Mononuclear cell (primary cell): Measurements from ENCODE around the gene POPDC2. TPM values are rescaled to one million over a fixed set of nuclear protein-coding genes. Genes with fewer than 3 reads are reported as not detected.

ENCODE experiments used
- H3K27me3 ChIP-seq: 2 replicates; pipeline ENCODE4 v1.6.0; 2011; ENCODE audit warnings: low read length, control low read depth; ENCODE audit not compliant: insufficient read depth
- H3K4me1 ChIP-seq: 2 replicates; pipeline ENCODE4 v1.5.1; 2011; ENCODE audit warnings: mild to moderate bottlenecking, low read length, control low read depth; ENCODE audit not compliant: insufficient read depth
- H3K4me3 ChIP-seq: 2 replicates; pipeline ENCODE4 v1.5.1; 2011; ENCODE audit warnings: mild to moderate bottlenecking, low read length, moderate library complexity
- H3K9me3 ChIP-seq: 2 replicates; pipeline ENCODE4 v1.5.1; 2011; ENCODE audit warnings: low read depth, mild to moderate bottlenecking, control low read depth, low read length
- total RNA-seq: library from RNA; depleted of rRNA; stranded (reverse); fragments of >200 nt; gene quantifications from one replicate; pipeline ENCODE4 v1.2.3, GENCODE V29; 2012

POPDC2 gene
- total RNA-seq, 1 donor: 21.5 TPM

GRCh38 chr3:119636891-119637611 lies 23.3 kb downstream of the POPDC2 start:
- Histone ChIP-seq H3K9me3 (no peaks in the 10 kb centered on the region), H3K27me3 (no peaks in the 10 kb centered on the region), H3K4me1 (peaks cover 41% of the 10 kb centered on the region), H3K4me3 (no peak overlapping the region)

GRCh38 chr3:119636249-119636648 lies 24.1 kb downstream of the POPDC2 start:
- Histone ChIP-seq H3K27me3 (no peaks in the 10 kb centered on the region), H3K9me3 (no peaks in the 10 kb centered on the region), H3K4me1 (peaks cover 48% of the 10 kb centered on the region)

DNA sequence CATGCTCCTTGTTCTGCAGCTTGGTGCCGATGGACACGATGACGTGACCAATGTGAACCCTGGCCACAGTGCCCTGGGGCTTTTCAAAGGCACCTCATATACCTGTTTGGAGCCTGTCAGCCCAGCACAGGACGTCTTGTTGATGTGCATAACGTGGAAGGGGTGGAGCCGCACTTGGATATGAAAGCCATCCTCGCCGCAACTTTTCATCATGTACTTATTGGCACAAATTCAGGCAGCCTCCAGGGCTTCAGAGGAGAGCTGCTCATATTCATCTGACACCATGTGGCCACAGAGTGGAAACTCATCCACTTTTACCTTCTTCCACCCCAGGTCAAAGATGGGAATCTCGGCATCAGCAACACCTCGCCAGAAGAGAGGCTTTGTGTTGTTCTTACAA lies 24.7 kb downstream of the POPDC2 start:
- Histone ChIP-seq H3K27me3 (no peaks in the 10 kb centered on the region), H3K9me3 (no peaks in the 10 kb centered on the region), H3K4me1 (peaks cover 54% of the 10 kb centered on the region), H3K4me3 (no peak overlapping the region)

More at GRCh38 chr3:119636249-119636648, 24.1 kb downstream of the POPDC2 start:
- no peak overlapping the region for H3K4me3 ChIP-seq

- Histone ChIP-seq H3K4me1 (peaks cover 65% of the 10 kb centered on the region), H3K9me3 (no peaks in the 10 kb centered on the region), H3K27me3 (no peaks in the 10 kb centered on the region), H3K4me3 (no peak overlapping the region)
Observed at GRCh38 chr3:119632829-119633228, 27.6 kb downstream of the POPDC2 start.

- no peaks in the 10 kb centered on the region for H3K9me3 ChIP-seq
- H3K4me3 ChIP-seq: no peak overlapping the region
- peaks cover 65% of the 10 kb centered on the region for H3K4me1 ChIP-seq
- no peaks in the 10 kb centered on the region for H3K27me3 ChIP-seq
Observed at GRCh38 chr3:119632216-119632615, 28.2 kb downstream of the POPDC2 start.

GRCh38 chr3:119631516-119631915 lies 28.9 kb downstream of the POPDC2 start:
- H3K9me3 ChIP-seq: no peaks in the 10 kb centered on the region
- no peaks in the 10 kb centered on the region for H3K27me3 ChIP-seq
- peaks cover 67% of the 10 kb centered on the region for H3K4me1 ChIP-seq
- H3K4me3 ChIP-seq: no peak overlapping the region

- no peaks in the 10 kb centered on the region for H3K27me3 ChIP-seq
- H3K4me1 ChIP-seq: peaks cover 67% of the 10 kb centered on the region
- no peak overlapping the region for H3K4me3 ChIP-seq
- no peaks in the 10 kb centered on the region for H3K9me3 ChIP-seq
Observed at GRCh38 chr3:119630880-119631329, 29.5 kb downstream of the POPDC2 start.

DNA sequence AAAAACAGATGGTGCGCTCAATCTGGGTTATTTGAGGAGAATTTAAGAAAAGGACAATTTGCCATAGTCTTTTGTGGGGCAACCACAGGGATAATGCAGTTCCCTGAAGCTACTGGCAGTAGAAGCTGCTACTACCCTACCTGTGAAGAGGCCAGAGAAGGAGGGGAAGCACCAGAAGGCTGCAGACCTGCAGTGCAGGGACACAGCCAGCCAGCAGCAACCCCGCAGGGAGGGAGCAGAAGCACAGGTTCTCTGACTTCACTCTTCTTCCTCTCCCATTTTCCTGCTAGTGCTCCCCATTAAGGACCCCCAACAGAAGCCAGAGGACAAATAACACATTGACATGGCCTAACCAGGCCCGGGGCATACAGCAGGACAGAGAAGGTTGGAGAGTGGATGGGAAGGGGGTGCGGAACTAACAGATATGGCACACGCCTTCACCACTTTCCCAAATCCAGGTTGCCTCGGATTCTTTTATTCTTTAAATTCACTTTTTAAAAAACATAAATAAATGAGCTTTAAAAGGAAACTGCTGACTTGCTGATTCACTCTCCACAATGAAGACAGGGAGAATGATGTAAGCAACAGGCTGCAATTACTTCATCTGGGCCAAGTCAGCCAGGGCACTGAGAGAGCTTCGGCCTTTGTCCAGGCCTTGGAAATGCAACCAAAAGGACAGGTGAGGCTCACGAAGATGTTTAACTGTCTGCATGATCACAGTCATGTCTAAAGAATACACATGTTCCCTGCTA lies 30.1 kb downstream of the POPDC2 start:
- Histone ChIP-seq H3K4me1 (peaks cover 67% of the 10 kb centered on the region), H3K4me3 (no peak overlapping the region), H3K27me3 (no peaks in the 10 kb centered on the region), H3K9me3 (no peaks in the 10 kb centered on the region)

- peaks cover 67% of the 10 kb centered on the region for H3K4me1 ChIP-seq
- no peaks in the 10 kb centered on the region for H3K9me3 ChIP-seq
- no peaks in the 10 kb centered on the region for H3K27me3 ChIP-seq
- no peak overlapping the region for H3K4me3 ChIP-seq
Observed at GRCh38 chr3:119628816-119629445, 31.5 kb downstream of the POPDC2 start.

- H3K4me1 ChIP-seq: peaks cover 67% of the 10 kb centered on the region
- H3K27me3 ChIP-seq: no peaks in the 10 kb centered on the region
- no peaks in the 10 kb centered on the region for H3K9me3 ChIP-seq
- H3K4me3 ChIP-seq: no peak overlapping the region
Observed at GRCh38 chr3:119628390-119628789, 32.0 kb downstream of the POPDC2 start.

DNA sequence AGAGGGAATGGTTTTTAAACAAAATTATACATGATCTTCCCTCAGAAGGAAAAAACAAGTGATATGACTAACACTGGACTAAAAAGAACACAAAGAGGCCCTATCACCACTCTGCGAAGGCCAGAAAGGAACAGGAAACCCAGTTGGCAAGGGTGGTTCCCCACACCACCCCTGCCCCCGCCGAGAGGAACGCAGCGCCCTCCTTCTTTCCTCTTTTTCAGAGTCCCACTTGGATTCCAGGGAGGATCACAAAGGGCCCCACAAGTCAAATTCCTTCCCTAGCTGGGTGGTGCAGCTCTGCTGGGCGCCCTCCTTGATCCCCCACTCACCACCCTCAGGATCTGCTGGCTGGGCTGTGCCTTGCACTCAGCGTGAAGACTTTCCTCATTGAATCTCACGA lies 32.9 kb downstream of the POPDC2 start:
- Histone ChIP-seq H3K4me1 (peaks cover 64% of the 10 kb centered on the region), H3K9me3 (no peaks in the 10 kb centered on the region), H3K27me3 (no peaks in the 10 kb centered on the region), H3K4me3 (no peak overlapping the region)

- Histone ChIP-seq H3K27me3 (no peaks in the 10 kb centered on the region), H3K4me1 (peaks cover 52% of the 10 kb centered on the region), H3K4me3 (no peak overlapping the region)
Observed at GRCh38 chr3:119626196-119626595, 34.2 kb downstream of the POPDC2 start.

GRCh38 chr3:119625451-119626153 lies 34.8 kb downstream of the POPDC2 start:
- H3K4me1 ChIP-seq: peaks cover 46% of the 10 kb centered on the region
- no peak overlapping the region for H3K4me3 ChIP-seq
- no peaks in the 10 kb centered on the region for H3K9me3 ChIP-seq
- no peaks in the 10 kb centered on the region for H3K27me3 ChIP-seq

More at GRCh38 chr3:119626196-119626595, 34.2 kb downstream of the POPDC2 start:
- no peaks in the 10 kb centered on the region for H3K9me3 ChIP-seq

DNA sequence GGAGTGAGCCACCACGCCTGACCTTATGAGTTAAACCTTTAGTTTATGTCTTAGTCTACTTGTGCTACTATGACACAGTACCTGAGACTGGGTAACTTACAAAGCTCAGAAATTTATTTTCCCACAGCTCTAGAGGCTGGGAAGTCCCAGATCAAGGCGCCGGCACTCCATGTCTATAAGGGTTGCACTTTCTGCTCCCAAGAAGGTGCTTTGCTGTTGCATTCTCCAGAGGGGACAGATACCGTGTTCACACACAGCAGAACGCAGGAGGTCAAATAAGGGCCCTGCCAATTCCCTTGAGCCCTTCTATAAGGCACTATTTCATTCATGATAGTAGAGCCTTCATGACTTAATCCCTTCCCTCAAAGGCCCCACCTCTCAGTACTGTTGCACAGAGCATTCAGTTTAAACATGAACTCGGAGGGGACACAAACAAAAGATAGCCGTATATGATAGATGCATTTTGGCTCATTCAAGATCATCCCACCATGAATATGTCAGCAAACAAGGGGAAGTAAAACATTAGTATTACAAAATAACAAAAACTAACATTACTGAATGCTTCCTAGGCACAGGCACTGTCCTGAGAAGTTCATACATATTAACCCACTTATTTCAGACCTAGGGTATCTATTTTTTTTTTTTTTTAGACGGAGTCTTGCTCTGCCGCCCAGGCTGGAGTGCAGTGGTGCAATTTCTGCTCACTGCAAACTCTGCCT lies 36.2 kb downstream of the POPDC2 start:
- peaks cover 31% of the 10 kb centered on the region for H3K4me1 ChIP-seq
- H3K4me3 ChIP-seq: no peak overlapping the region
- H3K27me3 ChIP-seq: no peaks in the 10 kb centered on the region
- no peaks in the 10 kb centered on the region for H3K9me3 ChIP-seq
